ENCODE data around the gene PNKD.

PNKD gene

GRCh38 chr2:218374795-218375194 is 104.5 kb downstream of the PNKD start:
- no peak for TF ChIP-seq CTCF (IDR thresholded peaks at IDR 0.05)
- H3K36me3 ChIP-seq = no peaks in the 10 kb centered on the region
- H3K9me3 ChIP-seq = no peaks in the 10 kb centered on the region
- H3K4me3 ChIP-seq (ENCODE audit: low read depth in 1 of 2, low read length in 1 of 2) = no peak overlapping the region
- H3K27ac ChIP-seq = no peak overlapping the region
- no peaks in the 10 kb centered on the region for H3K27me3 ChIP-seq
- peaks cover 69 to 73% of the 10 kb centered on the region in 2 experiments for H3K4me1 ChIP-seq (ENCODE audit: control insufficient read depth in 1 of 2, insufficient read depth in 1 of 2, low read depth in 1 of 2, low read length in 1 of 2)

DNA sequence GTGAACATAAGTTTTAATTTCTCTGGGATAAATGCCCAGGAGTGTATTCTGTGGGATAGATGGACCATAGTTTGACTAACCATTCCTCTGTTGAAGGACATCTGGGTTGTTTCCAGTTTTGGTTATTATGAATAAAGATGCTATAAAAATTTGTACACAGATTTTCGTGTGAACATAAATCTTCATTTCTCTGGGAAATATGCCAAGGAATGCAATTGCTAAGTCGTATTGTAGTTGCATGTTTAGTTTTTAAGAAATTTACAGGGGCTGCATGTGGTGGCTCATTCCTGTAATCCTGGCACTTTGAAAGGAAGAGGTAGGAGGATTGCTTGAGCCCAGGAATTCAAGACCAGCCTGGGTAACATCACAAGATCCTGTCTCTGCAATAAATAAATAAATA is 104.9 kb downstream of the PNKD start:
- Histone ChIP-seq H3K4me3 (ENCODE audit: low read depth in 1 of 2, low read length in 1 of 2) (no peak overlapping the region), H3K36me3 (no peaks in the 10 kb centered on the region), H3K27ac (no peak overlapping the region), H3K27me3 (no peaks in the 10 kb centered on the region), H3K4me1 (ENCODE audit: control insufficient read depth in 1 of 2, insufficient read depth in 1 of 2, low read depth in 1 of 2, low read length in 1 of 2) (peaks cover 65 to 71% of the 10 kb centered on the region in 2 experiments), H3K9me3 (no peaks in the 10 kb centered on the region)
- no peak for TF ChIP-seq CTCF (IDR thresholded peaks at IDR 0.05)

DNA sequence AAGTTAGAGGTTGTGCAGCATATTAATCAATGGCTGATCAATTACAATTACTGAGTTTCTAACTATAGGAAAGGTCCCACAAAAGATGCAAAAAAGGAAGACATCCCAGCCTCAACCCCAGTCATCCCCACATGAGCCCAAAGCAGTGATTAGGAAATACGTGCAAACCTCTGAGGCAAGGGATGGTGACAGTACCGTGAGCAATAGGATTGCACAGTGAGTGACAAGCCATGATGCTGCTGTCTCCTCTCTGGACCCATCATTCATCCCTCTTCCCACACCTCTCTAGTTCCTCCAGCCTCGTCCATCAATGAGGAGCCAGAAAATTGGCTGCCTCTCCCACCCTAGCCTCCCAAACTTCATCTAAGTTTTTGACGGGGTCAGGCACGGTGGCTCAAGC is 107.7 kb downstream of the PNKD start:
- no peak for TF ChIP-seq CTCF (IDR thresholded peaks at IDR 0.05)
- Histone ChIP-seq H3K4me3 (ENCODE audit: low read depth in 1 of 2, low read length in 1 of 2) (no peak overlapping the region), H3K27me3 (no peaks in the 10 kb centered on the region), H3K9me3 (no peaks in the 10 kb centered on the region), H3K27ac (peak overlapping the region; percentile 98), H3K4me1 (ENCODE audit: control insufficient read depth in 1 of 2, insufficient read depth in 1 of 2, low read depth in 1 of 2, low read length in 1 of 2) (peaks cover 55 to 69% of the 10 kb centered on the region in 2 experiments), H3K36me3 (no peaks in the 10 kb centered on the region)

- Histone ChIP-seq H3K9me3 (no peaks in the 10 kb centered on the region), H3K27me3 (no peaks in the 10 kb centered on the region), H3K27ac (peak within 1 kb of the TSS; percentile 98), H3K36me3 (peaks cover 35% of the 10 kb centered on the region), H3K4me1 (ENCODE audit: control insufficient read depth in 1 of 2, insufficient read depth in 1 of 2, low read depth in 1 of 2, low read length in 1 of 2) (peaks cover 83 to 94% of the 10 kb centered on the region in 2 experiments), H3K4me3 (ENCODE audit: low read depth in 1 of 2, low read length in 1 of 2) (peak within 1 kb of the TSS; percentile 76 to 100)
- peak; percentile 77 for TF ChIP-seq CTCF (IDR thresholded peaks at IDR 0.05)
These were observed 111.6 kb downstream of the PNKD start, which contains the start of gene SLC11A1 for GRCh38 chr2:218381916-218382366. Gene SLC11A1 (plus strand): TSS chr2:218382273. CDS start chr2:218382369, 96 bp downstream.

DNA sequence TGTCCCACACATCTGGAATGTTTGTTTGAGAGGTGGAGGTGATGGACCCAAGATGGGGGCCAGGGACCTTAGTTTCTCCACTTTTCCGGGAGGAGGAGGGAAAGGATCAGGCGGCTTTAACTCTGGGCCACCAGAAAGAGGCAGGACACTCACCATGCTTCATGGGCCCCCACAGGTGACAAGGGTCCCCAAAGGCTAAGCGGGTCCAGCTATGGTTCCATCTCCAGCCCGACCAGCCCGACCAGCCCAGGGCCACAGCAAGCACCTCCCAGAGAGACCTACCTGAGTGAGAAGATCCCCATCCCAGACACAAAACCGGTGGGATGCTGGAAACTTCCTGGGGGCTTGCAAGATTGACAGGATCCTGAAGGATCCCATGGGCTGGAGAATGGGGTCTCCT is 112.5 kb downstream of the PNKD start:
- H3K36me3 ChIP-seq = peaks cover 43% of the 10 kb centered on the region
- no peak for TF ChIP-seq CTCF (IDR thresholded peaks at IDR 0.05)
- H3K27ac ChIP-seq = peak overlapping the region; percentile 98
- H3K4me3 ChIP-seq (ENCODE audit: low read depth in 1 of 2, low read length in 1 of 2) = peak overlapping the region; percentile 76 to 100
- H3K9me3 ChIP-seq = no peaks in the 10 kb centered on the region
- H3K4me1 ChIP-seq (ENCODE audit: control insufficient read depth in 1 of 2, insufficient read depth in 1 of 2, low read depth in 1 of 2, low read length in 1 of 2) = peaks cover 83 to 94% of the 10 kb centered on the region in 2 experiments
- no peaks in the 10 kb centered on the region for H3K27me3 ChIP-seq

All from neutrophil (primary cell).